ENCODE results near the gene MAPKAPK3. TPM values are rescaled to one million over a fixed set of nuclear protein-coding genes. Genes with fewer than 3 reads are reported as not detected.

The MAPKAPK3 gene
- total RNA-seq, 1 experiment from 2014 or later, result 53.9 TPM

DNA sequence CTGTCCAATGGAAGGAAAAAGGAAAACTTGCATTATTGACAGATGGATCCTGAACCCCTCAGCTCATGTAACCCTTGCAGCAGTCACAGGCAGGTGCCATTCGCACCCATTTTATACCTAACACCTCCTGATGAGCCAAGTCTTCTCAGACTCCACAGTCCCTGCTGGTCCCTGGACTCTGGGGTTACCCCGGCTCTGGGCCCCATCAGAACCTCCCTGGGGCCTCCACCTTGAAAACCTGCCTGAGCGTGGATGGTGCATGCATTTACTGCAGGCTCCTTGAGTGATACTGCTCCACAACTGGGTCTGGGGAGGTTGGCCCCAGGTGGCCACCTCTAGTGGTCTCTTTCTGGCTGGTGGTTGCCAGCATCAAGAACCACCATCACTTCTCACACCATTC lies 41.9 kb downstream of the MAPKAPK3 start:
- TF ChIP-seq, protein P1, sequence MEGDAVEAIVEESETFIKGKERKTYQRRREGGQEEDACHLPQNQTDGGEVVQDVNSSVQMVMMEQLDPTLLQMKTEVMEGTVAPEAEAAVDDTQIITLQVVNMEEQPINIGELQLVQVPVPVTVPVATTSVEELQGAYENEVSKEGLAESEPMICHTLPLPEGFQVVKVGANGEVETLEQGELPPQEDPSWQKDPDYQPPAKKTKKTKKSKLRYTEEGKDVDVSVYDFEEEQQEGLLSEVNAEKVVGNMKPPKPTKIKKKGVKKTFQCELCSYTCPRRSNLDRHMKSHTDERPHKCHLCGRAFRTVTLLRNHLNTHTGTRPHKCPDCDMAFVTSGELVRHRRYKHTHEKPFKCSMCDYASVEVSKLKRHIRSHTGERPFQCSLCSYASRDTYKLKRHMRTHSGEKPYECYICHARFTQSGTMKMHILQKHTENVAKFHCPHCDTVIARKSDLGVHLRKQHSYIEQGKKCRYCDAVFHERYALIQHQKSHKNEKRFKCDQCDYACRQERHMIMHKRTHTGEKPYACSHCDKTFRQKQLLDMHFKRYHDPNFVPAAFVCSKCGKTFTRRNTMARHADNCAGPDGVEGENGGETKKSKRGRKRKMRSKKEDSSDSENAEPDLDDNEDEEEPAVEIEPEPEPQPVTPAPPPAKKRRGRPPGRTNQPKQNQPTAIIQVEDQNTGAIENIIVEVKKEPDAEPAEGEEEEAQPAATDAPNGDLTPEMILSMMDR (IDR thresholded peaks at IDR 0.05; ENCODE audit: unreplicated experiment), result no peak
- peaks cover 6% of the 10 kb centered on the region for H3K4me1 Mint-ChIP-seq (ENCODE audit: insufficient read depth, unreplicated experiment)
- DNase-seq (ENCODE audit: unreplicated experiment), result no peak
- no peaks in the 10 kb centered on the region for H3K36me3 Mint-ChIP-seq (ENCODE audit: insufficient read depth, unreplicated experiment)
- ChIA-PET CTCF (no interaction called here), POLR2A (no interaction called here)
- H3K4me3 Mint-ChIP-seq (ENCODE audit: unreplicated experiment), result no peak overlapping the region
- no TSS peak for BruUV-seq (replicated peaks)
- H3K27me3 Mint-ChIP-seq (ENCODE audit: insufficient read depth, unreplicated experiment), result no peaks in the 10 kb centered on the region
- H3K27ac Mint-ChIP-seq (ENCODE audit: low read depth, unreplicated experiment), result no peak overlapping the region
- no peaks in the 10 kb centered on the region for H3K9me3 Mint-ChIP-seq (ENCODE audit: unreplicated experiment)
- intact Hi-C loops (cut with micrococcal nuclease), result loop anchor here (10.0 kb wide), 1 partner anchor 84 kb away; no protein-coding TSS in a partner anchor

DNA sequence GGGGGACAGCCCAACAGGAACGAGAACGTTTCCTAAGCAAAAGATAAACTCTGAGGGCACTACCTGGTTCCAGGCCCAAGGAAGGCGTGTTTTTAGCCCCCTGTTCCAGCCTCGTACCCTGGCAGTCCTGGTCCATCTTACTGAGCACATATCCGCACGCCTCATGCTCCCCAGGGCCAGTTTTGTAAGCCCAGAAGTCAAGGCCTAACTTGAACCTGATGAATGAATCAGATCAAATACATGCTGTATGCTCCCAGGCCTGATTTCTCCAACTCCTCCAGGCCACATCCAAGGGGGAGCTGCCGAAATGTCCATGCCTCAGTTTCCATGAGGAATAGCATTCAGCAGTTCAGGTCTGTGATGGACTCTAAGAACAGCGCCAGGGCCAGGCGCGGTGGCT lies 43.4 kb downstream of the MAPKAPK3 start:
- Mint-ChIP-seq H3K4me1 (ENCODE audit: insufficient read depth, unreplicated experiment) (peaks cover 12% of the 10 kb centered on the region), H3K4me3 (ENCODE audit: unreplicated experiment) (no peak overlapping the region), H3K9me3 (ENCODE audit: unreplicated experiment) (no peaks in the 10 kb centered on the region), H3K27me3 (ENCODE audit: insufficient read depth, unreplicated experiment) (peaks cover 8% of the 10 kb centered on the region), H3K36me3 (ENCODE audit: insufficient read depth, unreplicated experiment) (no peaks in the 10 kb centered on the region), H3K27ac (ENCODE audit: low read depth, unreplicated experiment) (no peak overlapping the region)
- DNase-seq (ENCODE audit: unreplicated experiment), result no peak
- POLR2A ChIA-PET, result no interaction called here
- CTCF ChIA-PET, result interaction anchor here (1.0 to 1.1 kb wide), 2 partner anchors 40 to 44 kb away, joined by 3 to 5 read pairs; partner anchors contain the start of gene MAPKAPK3
- TF ChIP-seq, protein P1 (IDR thresholded peaks at IDR 0.05; ENCODE audit: unreplicated experiment), result no peak
- no TSS peak for BruUV-seq (replicated peaks)
- intact Hi-C loops (cut with micrococcal nuclease), result no loop called here

DNA sequence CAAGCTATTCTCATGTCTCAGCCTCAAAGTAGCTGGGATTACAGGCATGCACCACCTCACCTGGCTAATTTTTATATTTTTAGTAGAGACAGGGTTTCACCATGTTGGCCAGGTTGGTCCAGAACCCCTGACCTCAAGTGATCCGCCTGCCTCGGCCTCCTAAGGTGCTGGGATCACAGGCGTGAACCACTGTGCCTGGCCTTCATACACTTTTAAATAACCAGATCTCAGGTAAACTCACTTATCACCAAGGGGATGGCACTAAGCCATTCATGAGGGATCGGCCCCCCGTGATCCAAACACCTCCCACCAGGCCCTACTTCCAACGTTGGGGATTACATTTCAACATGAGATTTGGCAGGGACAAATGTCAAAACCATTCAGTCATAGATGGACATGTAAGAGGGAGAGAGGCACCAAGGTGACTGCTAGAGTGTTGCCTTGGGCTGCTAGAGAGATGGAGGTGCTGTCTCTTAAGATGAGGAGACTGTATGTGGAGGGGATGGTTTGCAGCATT lies 44.4 kb downstream of the MAPKAPK3 start:
- H3K27me3 Mint-ChIP-seq (ENCODE audit: insufficient read depth, unreplicated experiment), result peaks cover 18% of the 10 kb centered on the region
- BruUV-seq (replicated peaks), result no TSS peak
- H3K36me3 Mint-ChIP-seq (ENCODE audit: insufficient read depth, unreplicated experiment), result no peaks in the 10 kb centered on the region
- TF ChIP-seq, protein P1 (IDR thresholded peaks at IDR 0.05; ENCODE audit: unreplicated experiment), result no peak
- no peak for DNase-seq (ENCODE audit: unreplicated experiment)
- ChIA-PET POLR2A (interaction anchor here (1.4 kb wide), 1 partner anchor 8 kb away, joined by 4 read pairs; no protein-coding TSS in a partner anchor), CTCF (interaction anchor here (0.6 to 1.1 kb wide), 2 partner anchors 45 to 51 kb away, joined by 3 to 5 read pairs; partner anchors contain the start of gene MAPKAPK3)
- no peaks in the 10 kb centered on the region for H3K9me3 Mint-ChIP-seq (ENCODE audit: unreplicated experiment)
- intact Hi-C loops (cut with micrococcal nuclease), result no loop called here
- no peak overlapping the region for H3K27ac Mint-ChIP-seq (ENCODE audit: low read depth, unreplicated experiment)
- H3K4me3 Mint-ChIP-seq (ENCODE audit: unreplicated experiment), result no peak overlapping the region
- peaks cover 12% of the 10 kb centered on the region for H3K4me1 Mint-ChIP-seq (ENCODE audit: insufficient read depth, unreplicated experiment)

DNA sequence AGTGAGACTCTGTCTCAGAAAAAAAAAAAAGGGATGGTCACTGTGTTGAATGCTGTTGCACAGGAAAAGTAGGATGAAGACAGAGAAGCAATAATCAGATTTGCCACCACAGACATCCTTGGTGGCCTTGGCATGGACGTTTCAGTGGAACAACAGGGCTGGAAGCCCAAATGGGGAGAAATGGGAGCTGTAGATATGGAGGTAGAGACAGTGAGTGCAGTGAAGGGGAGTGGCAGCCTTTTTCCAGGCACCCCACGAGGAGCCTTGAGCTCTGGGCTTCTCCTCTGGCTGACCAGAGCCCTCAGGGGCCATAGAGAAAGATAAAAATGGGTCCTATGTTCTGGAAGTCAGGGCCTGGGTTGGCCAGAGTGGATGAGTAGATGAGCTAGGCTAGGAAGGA lies 45.5 kb downstream of the MAPKAPK3 start:
- Mint-ChIP-seq H3K27ac (ENCODE audit: low read depth, unreplicated experiment) (no peak overlapping the region), H3K36me3 (ENCODE audit: insufficient read depth, unreplicated experiment) (no peaks in the 10 kb centered on the region), H3K9me3 (ENCODE audit: unreplicated experiment) (no peaks in the 10 kb centered on the region), H3K27me3 (ENCODE audit: insufficient read depth, unreplicated experiment) (peaks cover 28% of the 10 kb centered on the region), H3K4me3 (ENCODE audit: unreplicated experiment) (no peak overlapping the region), H3K4me1 (ENCODE audit: insufficient read depth, unreplicated experiment) (peaks cover 12% of the 10 kb centered on the region)
- POLR2A ChIA-PET, result interaction anchor here (0.7 to 1.5 kb wide), 4 partner anchors 9 to 698 kb away, joined by 3 to 6 read pairs (median 4); partner anchors contain the start of gene DOCK3
- no TSS peak for BruUV-seq (replicated peaks)
- TF ChIP-seq, protein P1 (IDR thresholded peaks at IDR 0.05; ENCODE audit: unreplicated experiment), result no peak
- no peak for DNase-seq (ENCODE audit: unreplicated experiment)
- CTCF ChIA-PET, result interaction anchor here (0.7 to 1.1 kb wide), 5 partner anchors 13 to 47 kb away, joined by 3 to 8 read pairs (median 3); no protein-coding TSS in a partner anchor
- intact Hi-C loops (cut with micrococcal nuclease), result no loop called here

Measured in MCF 10A (cell line).